Measurements from ENCODE around the gene KCNIP1.

The KCNIP1 gene

GRCh38 chr5:170509348-170509660, 5.5 kb downstream of the KCNIP1 start:
- no peak for FAIRE-seq

- no peak for FAIRE-seq
Measured at GRCh38 chr5:170510126-170510525, 6.3 kb downstream of the KCNIP1 start.

- no peak for FAIRE-seq
Measured at GRCh38 chr5:170510559-170510958, 6.7 kb downstream of the KCNIP1 start.

- no peak for FAIRE-seq
Measured at GRCh38 chr5:170511551-170512258, 7.9 kb downstream of the KCNIP1 start.

GRCh38 chr5:170513856-170514525, 10.2 kb downstream of the KCNIP1 start:
- no peak for FAIRE-seq

GRCh38 chr5:170517411-170517810, 13.6 kb downstream of the KCNIP1 start:
- FAIRE-seq: no peak

- FAIRE-seq: no peak
Measured at GRCh38 chr5:170518277-170518676, 14.5 kb downstream of the KCNIP1 start.

GRCh38 chr5:170519549-170519948, 15.7 kb downstream of the KCNIP1 start:
- FAIRE-seq: no peak

GRCh38 chr5:170520372-170520771, 16.6 kb downstream of the KCNIP1 start:
- FAIRE-seq: no peak

GRCh38 chr5:170522211-170523141, 18.7 kb downstream of the KCNIP1 start:
- no peak for FAIRE-seq

GRCh38 chr5:170523142-170523551, 19.3 kb downstream of the KCNIP1 start:
- no peak for FAIRE-seq

GRCh38 chr5:170523830-170524229, 20.0 kb downstream of the KCNIP1 start:
- FAIRE-seq: no peak

- FAIRE-seq: no peak
Measured at GRCh38 chr5:170524576-170524975, 20.8 kb downstream of the KCNIP1 start.

GRCh38 chr5:170525470-170526211, 21.8 kb downstream of the KCNIP1 start:
- no peak for FAIRE-seq

- no peak for FAIRE-seq
Measured at GRCh38 chr5:170527991-170528390, 24.2 kb downstream of the KCNIP1 start.

GRCh38 chr5:170528976-170529375, 25.2 kb downstream of the KCNIP1 start:
- FAIRE-seq: no peak

- no peak for FAIRE-seq
Measured at GRCh38 chr5:170532935-170533334, 29.1 kb downstream of the KCNIP1 start.

- FAIRE-seq: no peak
Measured at GRCh38 chr5:170533383-170533782, 29.6 kb downstream of the KCNIP1 start.

- FAIRE-seq: no peak
Measured at GRCh38 chr5:170534177-170534576, 30.4 kb downstream of the KCNIP1 start.

GRCh38 chr5:170534941-170535340, 31.1 kb downstream of the KCNIP1 start:
- FAIRE-seq: no peak

GRCh38 chr5:170536525-170536924, 32.7 kb downstream of the KCNIP1 start:
- FAIRE-seq: no peak

GRCh38 chr5:170537451-170538095, 33.8 kb downstream of the KCNIP1 start:
- FAIRE-seq: no peak
